ENCODE measurements around the gene GARIN5B.
A peak's percentile ranks its signal among the peaks of the same experiment; 100 is the strongest.

GARIN5B gene

DNA sequence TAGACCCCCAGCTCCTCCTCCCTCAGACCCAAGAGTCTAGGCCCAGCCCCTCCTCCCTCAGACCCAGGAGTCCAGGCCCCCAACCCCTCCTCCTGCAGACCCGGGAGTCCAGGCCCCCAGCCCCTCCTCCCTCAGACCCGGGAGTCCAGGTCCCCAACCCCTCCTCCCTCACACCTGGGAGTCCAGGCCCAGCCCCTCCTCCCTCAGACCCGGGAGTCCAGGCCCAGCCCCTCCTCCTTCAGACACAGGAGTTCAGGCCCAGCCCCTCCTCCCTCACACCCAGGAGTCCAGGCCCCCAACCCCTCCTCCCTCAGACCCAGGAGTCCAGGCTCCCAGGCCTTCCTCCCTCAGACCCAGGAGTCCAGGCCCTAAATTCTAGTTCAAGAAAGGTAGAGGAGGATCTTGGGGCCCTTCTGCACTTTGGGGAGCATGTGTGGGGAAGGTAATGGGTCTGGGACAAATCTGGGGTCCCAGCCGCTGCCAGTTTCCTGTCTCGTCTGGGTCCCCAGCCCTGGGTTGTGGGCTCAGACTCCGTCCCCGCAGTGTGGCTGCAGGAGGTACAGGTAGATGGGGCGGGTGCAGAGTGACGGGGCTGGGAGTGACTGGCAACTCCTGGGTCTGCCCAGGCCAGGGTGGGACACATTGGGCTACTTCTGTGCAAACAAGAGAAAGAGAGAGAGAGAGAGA lies 10.4 kb upstream of the GARIN5B start:
- TF ChIP-seq, protein P1, sequence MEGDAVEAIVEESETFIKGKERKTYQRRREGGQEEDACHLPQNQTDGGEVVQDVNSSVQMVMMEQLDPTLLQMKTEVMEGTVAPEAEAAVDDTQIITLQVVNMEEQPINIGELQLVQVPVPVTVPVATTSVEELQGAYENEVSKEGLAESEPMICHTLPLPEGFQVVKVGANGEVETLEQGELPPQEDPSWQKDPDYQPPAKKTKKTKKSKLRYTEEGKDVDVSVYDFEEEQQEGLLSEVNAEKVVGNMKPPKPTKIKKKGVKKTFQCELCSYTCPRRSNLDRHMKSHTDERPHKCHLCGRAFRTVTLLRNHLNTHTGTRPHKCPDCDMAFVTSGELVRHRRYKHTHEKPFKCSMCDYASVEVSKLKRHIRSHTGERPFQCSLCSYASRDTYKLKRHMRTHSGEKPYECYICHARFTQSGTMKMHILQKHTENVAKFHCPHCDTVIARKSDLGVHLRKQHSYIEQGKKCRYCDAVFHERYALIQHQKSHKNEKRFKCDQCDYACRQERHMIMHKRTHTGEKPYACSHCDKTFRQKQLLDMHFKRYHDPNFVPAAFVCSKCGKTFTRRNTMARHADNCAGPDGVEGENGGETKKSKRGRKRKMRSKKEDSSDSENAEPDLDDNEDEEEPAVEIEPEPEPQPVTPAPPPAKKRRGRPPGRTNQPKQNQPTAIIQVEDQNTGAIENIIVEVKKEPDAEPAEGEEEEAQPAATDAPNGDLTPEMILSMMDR (conservative IDR thresholded peaks at IDR 0.05; ENCODE audit: low read length) = no peak
- H3K4me3 ChIP-seq (ENCODE audit: low read length) = no peak overlapping the region
- no peak for DNase-seq (ENCODE audit: low read depth)

DNA sequence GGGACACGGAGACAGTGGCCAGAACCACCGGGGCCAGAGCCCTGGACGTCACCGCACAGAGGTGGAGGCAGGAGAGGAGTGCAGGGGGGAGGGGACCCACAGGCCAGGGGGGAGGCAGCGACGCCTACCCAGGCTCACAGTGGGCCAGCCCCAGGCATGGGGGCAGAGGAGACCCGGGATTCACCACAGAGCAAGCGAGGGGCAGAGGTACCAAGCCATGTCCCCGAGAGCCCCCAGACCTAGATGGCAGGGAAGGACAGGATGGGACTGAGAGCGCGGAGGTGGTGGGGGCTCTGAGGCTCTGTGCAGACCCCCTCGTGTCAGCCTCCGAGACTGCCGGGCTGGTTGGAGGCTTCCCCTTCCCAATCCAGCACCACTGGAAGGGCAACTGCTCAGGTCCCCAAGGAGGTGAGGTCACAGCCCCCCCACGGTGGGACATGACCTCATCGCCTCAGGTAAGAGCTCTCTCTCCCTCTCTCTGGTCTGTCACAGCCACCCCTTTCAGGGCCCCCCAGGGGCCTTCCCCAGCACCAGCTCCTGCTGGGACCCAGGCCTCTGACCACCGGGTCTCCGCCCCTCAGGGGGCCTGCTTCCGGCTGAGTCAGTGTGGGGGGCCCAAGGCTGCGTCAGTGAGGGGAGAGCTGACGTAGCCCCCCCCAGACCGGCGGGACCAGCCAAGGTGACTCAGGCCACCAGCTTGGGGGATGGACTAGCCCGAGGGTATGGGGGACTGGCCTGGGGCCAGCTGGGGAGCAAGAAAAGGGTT lies 9.4 kb upstream of the GARIN5B start:
- H3K4me3 ChIP-seq (ENCODE audit: low read length) = no peak overlapping the region
- DNase-seq (ENCODE audit: low read depth) = peak; percentile 34
- TF ChIP-seq, protein P1 (conservative IDR thresholded peaks at IDR 0.05; ENCODE audit: low read length) = no peak

- peak; percentile 37 for DNase-seq (ENCODE audit: low read depth)
- TF ChIP-seq, protein P1 (conservative IDR thresholded peaks at IDR 0.05; ENCODE audit: low read length) = no peak
- peak within 1 kb of the TSS; percentile 81 for H3K4me3 ChIP-seq (ENCODE audit: low read length)
Measured at GRCh38 chr19:55370305-55370988, 7.4 kb upstream of the GARIN5B start, which contains the start of gene IL11. Gene IL11 (minus strand): TSS chr19:55370463. CDS start chr19:55370310, 153 bp downstream.

DNA sequence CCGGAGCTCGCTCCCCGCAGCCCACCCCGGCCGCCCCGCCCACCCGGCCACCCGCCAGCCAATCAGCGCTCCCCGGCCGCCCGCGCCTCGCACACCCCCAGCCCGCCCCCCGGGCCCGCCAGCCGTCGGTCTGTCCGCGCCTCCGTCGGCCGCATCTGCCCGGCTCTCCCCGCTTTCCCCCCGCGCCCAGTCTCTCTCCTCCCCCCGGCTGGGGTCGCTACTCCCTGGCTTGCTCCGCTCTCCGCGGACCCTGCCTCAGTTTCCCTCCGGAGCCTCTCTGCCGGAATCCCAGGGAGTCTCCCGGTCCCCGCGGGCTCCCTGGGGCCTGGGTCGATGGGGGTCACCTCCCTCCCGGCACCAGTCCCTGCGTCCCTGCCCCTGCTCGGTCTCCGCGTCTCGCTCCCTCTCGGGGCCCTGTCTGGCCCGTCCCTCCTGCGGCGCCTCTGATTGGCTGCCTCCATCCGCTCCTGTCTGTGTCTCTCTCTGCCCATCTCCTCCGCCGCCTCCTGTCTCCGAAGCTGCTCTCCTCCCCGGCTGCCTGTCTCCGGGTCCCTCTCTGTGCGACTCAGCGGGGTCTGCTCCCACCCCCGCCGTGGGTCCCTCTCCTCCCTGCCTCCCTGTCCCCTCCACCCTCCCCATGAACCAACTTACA lies 6.7 kb upstream of the GARIN5B start:
- DNase-seq (ENCODE audit: low read depth) = peak; percentile 79
- TF ChIP-seq, protein P1 (conservative IDR thresholded peaks at IDR 0.05; ENCODE audit: low read length) = no peak
- H3K4me3 ChIP-seq (ENCODE audit: low read length) = peak overlapping the region; percentile 81

- TF ChIP-seq, protein P1 (conservative IDR thresholded peaks at IDR 0.05; ENCODE audit: low read length) = no peak
- H3K4me3 ChIP-seq (ENCODE audit: low read length) = peak overlapping the region; percentile 64
- DNase-seq (ENCODE audit: low read depth) = peak; percentile 71
Measured at GRCh38 chr19:55368701-55369563, 5.9 kb upstream of the GARIN5B start.

DNA sequence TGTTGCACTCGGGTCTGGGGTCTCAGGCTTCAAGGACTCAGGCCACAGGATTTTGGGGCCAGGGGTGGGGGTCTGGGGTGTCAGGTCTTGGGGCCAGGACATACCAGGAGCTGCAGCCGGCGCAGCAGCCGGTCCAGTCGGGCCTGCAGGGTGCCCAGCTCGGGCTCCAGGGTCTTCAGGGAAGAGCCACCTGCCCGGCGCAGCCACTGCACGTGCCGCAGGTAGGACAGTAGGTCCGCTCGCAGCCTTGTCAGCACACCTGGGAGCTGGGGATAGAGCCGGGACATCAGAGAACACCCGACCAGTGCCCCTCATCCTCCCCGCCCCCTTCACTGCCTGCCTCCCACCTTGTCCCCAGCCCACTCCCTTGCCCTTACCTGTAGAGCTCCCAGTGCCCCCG lies 5.0 kb upstream of the GARIN5B start:
- H3K4me3 ChIP-seq (ENCODE audit: low read length) = no peak overlapping the region
- DNase-seq (ENCODE audit: low read depth) = no peak
- TF ChIP-seq, protein P1 (conservative IDR thresholded peaks at IDR 0.05; ENCODE audit: low read length) = no peak

Measured in AG10803 (cell line).